A673 (cell line): ENCODE data around the gene TMEM106C. TPM values are rescaled to one million over a fixed set of nuclear protein-coding genes. Genes with fewer than 3 reads are reported as not detected.

ENCODE experiments used
- BruUV-seq: library from RNA; stranded (reverse); fragments of 400-500 nt; replicated peaks from 2 replicates; lab custom pipeline; 2021; lab: Mats Ljungman, UMichigan
- CTCF ChIA-PET: fragments of 300-600 bp; sonication (Branson Sonifier 250); formaldehyde crosslinking; loops from one replicate; lab custom pipeline; 2022; ENCODE audit warnings: antibody characterized with exemption; lab: Charles Lee
- POLR2A ChIA-PET: fragments of 300-600 bp; sonication (Branson Sonifier 250); formaldehyde crosslinking; loops from one replicate; lab custom pipeline; 2022; ENCODE audit warnings: antibody characterized with exemption; ENCODE audit not compliant: low non-redundant PET; lab: Charles Lee
- DNase-seq: peaks from one replicate; pipeline ENCODE4 v3.0.0-alpha.2; 2015; ENCODE audit warnings: low spot score
- H3K27ac ChIP-seq: fragments of 200-600 bp; sonication (generic); 2 replicates; pipeline ENCODE4 v1.5.1; 2016; ENCODE audit warnings: mixed run types, low read depth, mild to moderate bottlenecking, mixed read lengths, antibody characterized with exemption, low read length; ENCODE audit not compliant: poor library complexity, severe bottlenecking
- H3K27me3 ChIP-seq: fragments of 200-600 bp; sonication (generic); replicated peaks from 2 replicates; pipeline ENCODE4 v1.6.1; 2017; ENCODE audit warnings: mixed run types, low read depth, mild to moderate bottlenecking, mixed read lengths, antibody characterized with exemption, low read length; ENCODE audit not compliant: insufficient read depth, poor library complexity
- H3K36me3 ChIP-seq: fragments of 200-600 bp; sonication (generic); 2 replicates; pipeline ENCODE4 v1.6.1; 2016; ENCODE audit warnings: mixed run types, mild to moderate bottlenecking, mixed read lengths, antibody characterized with exemption, low read length; ENCODE audit not compliant: insufficient read depth, poor library complexity, severe bottlenecking
- H3K4me1 ChIP-seq: fragments of 200-600 bp; sonication (generic); 2 replicates; pipeline ENCODE4 v1.6.1; 2017; ENCODE audit warnings: mixed run types, mild to moderate bottlenecking, mixed read lengths, antibody characterized with exemption, low read length; ENCODE audit not compliant: insufficient read depth, poor library complexity, severe bottlenecking
- H3K4me3 ChIP-seq: fragments of 200-600 bp; sonication (generic); 2 replicates; pipeline ENCODE4 v1.5.1; 2016; ENCODE audit warnings: low read depth, mixed run types, mild to moderate bottlenecking, mixed read lengths, low read length; ENCODE audit not compliant: poor library complexity, severe bottlenecking
- H3K9me3 ChIP-seq: fragments of 200-600 bp; sonication (generic); 2 replicates; pipeline ENCODE4 v1.6.1; 2016; ENCODE audit warnings: mixed run types, low read depth, mild to moderate bottlenecking, mixed read lengths, antibody characterized with exemption, low read length; ENCODE audit not compliant: poor library complexity, severe bottlenecking
- EZH2 ChIP-seq: fragments of 200-600 bp; sonication (generic); IDR thresholded peaks from 2 replicates; pipeline ENCODE4 v1.6.1; 2017; ENCODE audit warnings: borderline replicate concordance, low read depth, mild to moderate bottlenecking, mixed read lengths, antibody characterized with exemption, low read length; ENCODE audit not compliant: poor library complexity, severe bottlenecking
- intact Hi-C: fragments of 100-400 bp; cut with micrococcal nuclease; formaldehyde crosslinking; loops from one replicate; pipeline ENCODE4 v1.10.0; 2022; ENCODE audit not compliant: unreplicated experiment
- total RNA-seq: library from RNA; stranded (reverse); gene quantifications from 2 replicates; pipeline ENCODE4 v1.2.3, GENCODE V29; 2021
- TF ChIP-seq, protein P1 (sequence below): fragments of 300-800, 200-600 bp; sonication (generic); conservative IDR thresholded peaks from 2 replicates; pipeline ENCODE4 v1.5.1; 2017; ENCODE audit warnings: low read depth, mild to moderate bottlenecking, antibody characterized with exemption, low read length, moderate library complexity, mixed read lengths

TMEM106C gene
- total RNA-seq, 1 experiment from 2014 or later: 182 TPM

DNA sequence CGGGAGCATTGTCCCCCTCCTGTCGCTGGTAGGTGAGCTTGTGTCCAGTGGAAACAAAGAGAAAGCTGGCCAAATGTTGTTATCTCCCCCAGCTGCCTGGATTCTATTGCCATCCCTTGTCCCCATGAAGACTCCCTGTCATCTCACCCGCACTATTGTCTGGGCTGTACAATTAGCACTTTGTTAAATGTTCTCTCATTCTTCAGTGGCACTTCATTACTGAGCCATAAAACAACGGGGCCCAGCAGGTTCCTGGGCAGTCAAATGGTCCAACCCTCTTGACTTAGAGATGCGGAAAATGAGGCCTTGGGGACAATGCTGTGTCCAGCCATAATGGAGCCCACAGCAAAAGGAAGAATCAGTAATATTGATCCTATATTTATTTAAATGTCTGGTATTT lies 54.1 kb downstream of the TMEM106C start:
- Histone ChIP-seq H3K27ac (no peak overlapping the region), H3K27me3 (peaks cover 35% of the 10 kb centered on the region), H3K36me3 (no peaks in the 10 kb centered on the region), H3K9me3 (no peaks in the 10 kb centered on the region), H3K4me3 (no peak overlapping the region), H3K4me1 (no peaks in the 10 kb centered on the region)
- CTCF ChIA-PET: no interaction called here
- DNase-seq: no peak
- BruUV-seq: no TSS peak
- intact Hi-C loops: no loop called here
- TF ChIP-seq EZH2: no peak
- TF ChIP-seq, protein P1, sequence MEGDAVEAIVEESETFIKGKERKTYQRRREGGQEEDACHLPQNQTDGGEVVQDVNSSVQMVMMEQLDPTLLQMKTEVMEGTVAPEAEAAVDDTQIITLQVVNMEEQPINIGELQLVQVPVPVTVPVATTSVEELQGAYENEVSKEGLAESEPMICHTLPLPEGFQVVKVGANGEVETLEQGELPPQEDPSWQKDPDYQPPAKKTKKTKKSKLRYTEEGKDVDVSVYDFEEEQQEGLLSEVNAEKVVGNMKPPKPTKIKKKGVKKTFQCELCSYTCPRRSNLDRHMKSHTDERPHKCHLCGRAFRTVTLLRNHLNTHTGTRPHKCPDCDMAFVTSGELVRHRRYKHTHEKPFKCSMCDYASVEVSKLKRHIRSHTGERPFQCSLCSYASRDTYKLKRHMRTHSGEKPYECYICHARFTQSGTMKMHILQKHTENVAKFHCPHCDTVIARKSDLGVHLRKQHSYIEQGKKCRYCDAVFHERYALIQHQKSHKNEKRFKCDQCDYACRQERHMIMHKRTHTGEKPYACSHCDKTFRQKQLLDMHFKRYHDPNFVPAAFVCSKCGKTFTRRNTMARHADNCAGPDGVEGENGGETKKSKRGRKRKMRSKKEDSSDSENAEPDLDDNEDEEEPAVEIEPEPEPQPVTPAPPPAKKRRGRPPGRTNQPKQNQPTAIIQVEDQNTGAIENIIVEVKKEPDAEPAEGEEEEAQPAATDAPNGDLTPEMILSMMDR: no peak
- POLR2A ChIA-PET: no interaction called here

DNA sequence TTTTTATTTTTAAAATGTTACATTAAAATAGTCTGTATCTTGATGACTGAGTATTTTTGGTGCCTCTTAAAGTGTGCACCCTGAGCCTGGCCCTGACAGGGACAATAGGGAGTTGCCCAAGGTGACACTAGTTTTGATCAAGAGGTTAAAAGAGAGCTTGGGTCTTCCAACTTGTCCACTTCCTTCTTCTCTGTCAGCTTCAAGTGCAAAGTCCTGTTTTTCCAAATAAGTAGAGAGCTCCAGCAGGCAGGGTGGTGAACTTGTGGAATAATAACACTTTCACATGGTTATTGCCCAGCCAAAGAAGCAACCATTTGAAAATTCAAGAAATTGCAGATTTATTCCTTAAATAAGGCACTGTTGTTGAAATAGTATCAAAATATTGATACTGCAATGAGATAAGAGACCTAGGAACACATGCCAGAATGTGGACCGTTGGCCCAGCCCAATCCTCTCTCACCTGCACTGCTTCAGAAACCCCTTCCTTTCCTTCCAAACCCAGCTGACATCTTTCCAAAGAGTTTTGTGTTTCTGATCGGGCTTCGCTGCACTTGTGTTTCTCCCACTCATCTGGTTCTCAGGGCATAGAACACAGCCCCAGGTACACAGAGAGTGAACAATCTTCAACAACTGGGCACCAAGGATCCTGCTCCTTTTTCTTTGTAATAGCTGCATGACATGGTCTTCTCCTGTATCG lies 54.7 kb downstream of the TMEM106C start:
- intact Hi-C loops: no loop called here
- Histone ChIP-seq H3K36me3 (no peaks in the 10 kb centered on the region), H3K27ac (no peak overlapping the region), H3K9me3 (no peaks in the 10 kb centered on the region), H3K4me1 (no peaks in the 10 kb centered on the region), H3K27me3 (peaks cover 29% of the 10 kb centered on the region), H3K4me3 (no peak overlapping the region)
- POLR2A ChIA-PET: no interaction called here
- DNase-seq: no peak
- no peak for TF ChIP-seq EZH2
- TF ChIP-seq, protein P1: no peak
- CTCF ChIA-PET: no interaction called here
- BruUV-seq: no TSS peak

Other genes starting within 250 kb of the TMEM106C start
- 0.35 and 0.58 TPM in 2 replicates for gene ENDOU, start 238.1 kb upstream of the TMEM106C start, total RNA-seq
- gene RAPGEF3, start 204.7 kb upstream of the TMEM106C start, total RNA-seq: 4.3 and 5.7 TPM in 2 replicates
- 39.3 and 39.8 TPM in 2 replicates for gene SLC48A1, start 190.4 kb upstream of the TMEM106C start, total RNA-seq
- 58.9 and 63.0 TPM in 2 replicates for gene HDAC7, start 143.7 kb upstream of the TMEM106C start, total RNA-seq
- gene VDR, start 58.6 kb upstream of the TMEM106C start, total RNA-seq: 0.43 and 0.76 TPM in 2 replicates
- gene COL2A1, start 40.9 kb downstream of the TMEM106C start, total RNA-seq: 0.85 and 1.3 TPM in 2 replicates
- 39.4 and 41.6 TPM in 2 replicates for gene SENP1, start 142.5 kb downstream of the TMEM106C start, total RNA-seq
- gene PFKM, start 155.8 kb downstream of the TMEM106C start, total RNA-seq: 114 and 130 TPM in 2 replicates
- gene ASB8, start 193.9 kb downstream of the TMEM106C start, total RNA-seq: 23.5 and 24.1 TPM in 2 replicates
- gene CCDC184, start 220.0 kb downstream of the TMEM106C start, total RNA-seq: 0.63 and 0.69 TPM in 2 replicates
- not detected in 2 replicates for gene OR10AD1, start 239.7 kb downstream of the TMEM106C start, total RNA-seq